NAMALWA (cell line): ENCODE data around the gene CDC42BPA.
"Not testable (repeated sequence)": the region's sequence is repeated elsewhere in the genome, so short reads cannot be mapped to it uniquely, and the experiment has no call there.

Experiments used
- DNase-seq: peaks from one replicate; pipeline ENCODE4 v3.0.0-alpha.2; 2015; ENCODE audit warnings: low spot score

CDC42BPA gene

DNA sequence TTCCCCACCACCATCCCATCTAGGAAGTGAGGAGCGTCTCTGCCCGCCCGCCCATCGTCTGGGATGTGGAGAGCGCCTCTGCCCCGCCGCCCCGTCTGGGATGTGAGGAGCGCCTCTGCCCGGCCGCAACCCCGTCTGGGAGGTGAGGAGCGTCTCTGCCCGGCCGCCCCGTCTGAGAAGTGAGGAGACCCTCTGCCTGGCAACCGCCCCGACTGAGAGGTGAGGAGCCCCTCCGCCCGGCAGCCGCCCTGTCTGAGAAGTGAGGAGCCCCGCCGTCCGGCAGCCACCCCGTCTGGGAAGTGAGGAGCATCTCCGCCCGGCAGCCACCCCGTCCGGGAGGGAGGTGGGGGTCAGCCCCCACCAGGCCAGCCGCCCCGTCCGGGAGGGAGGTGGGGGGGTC lies 185.6 kb downstream of the CDC42BPA start:
- not testable (repeated sequence) for DNase-seq

DNA sequence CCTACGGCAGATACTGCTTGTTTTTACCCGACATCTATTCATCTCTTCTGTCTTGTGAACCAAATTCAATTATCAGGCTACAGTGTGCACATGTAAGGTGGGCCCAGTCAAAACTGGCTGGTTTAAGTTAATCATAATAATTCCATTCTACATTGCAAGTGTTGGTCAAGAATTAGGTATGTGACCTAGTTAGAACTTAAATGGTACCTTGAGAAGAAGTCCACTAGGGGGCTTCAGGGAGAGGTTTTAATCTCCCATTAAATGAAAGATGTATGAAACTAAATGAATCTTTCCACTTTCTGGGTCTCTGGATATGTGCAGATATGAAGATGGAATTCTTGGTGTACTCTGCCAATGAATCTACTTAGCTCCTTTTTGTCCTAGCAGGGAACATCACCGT lies 187.1 kb downstream of the CDC42BPA start:
- DNase-seq: peak; percentile 50

DNA sequence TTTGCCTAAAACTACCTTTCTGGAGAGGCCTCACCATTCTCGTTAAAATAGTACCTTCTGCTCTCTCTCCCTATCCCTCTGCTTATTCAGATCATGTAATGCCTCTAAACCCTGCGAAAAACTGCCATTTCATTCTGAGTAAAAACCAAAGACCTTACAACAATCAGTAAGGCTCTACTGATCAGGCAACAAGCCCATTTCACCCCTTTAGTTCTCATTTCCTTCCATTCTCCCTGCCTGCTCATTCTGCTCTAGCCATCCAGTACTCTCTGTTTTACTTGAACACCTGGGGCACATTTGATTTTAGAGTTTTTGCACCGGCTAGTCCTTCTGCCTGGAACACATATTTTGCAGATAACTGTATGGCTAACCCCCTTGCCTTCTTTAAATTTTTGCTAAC lies 190.4 kb downstream of the CDC42BPA start:
- no peak for DNase-seq

DNA sequence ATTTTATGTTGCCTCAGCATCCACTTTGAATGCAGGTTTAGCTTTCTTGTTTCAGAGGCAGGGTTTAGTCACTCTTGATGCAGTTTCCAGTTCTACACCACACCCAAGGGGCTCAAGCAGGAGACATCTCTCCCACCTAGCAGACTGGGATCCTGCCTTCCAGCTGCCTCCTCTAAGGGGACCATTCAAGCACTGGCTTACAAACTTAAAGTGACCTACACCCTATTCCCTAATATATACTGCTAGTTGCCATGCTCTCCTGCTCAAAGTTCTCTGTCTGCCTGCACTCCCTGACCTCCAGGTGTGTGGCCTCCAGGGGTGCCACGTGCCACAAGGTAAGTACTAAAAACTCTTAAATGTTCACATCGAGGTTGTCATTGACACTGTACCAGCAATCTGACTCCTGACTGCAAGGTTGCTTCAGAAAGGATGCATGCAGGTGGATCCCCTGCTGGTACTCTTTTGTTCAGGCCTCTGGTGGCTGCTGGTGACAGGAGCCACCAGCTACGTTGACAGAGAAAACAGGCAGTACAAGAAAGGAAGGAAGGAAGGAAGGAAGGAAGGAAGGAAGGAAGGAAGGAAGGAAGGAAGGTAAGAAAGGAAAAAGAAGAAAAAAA lies 192.3 kb downstream of the CDC42BPA start:
- DNase-seq: no peak

DNA sequence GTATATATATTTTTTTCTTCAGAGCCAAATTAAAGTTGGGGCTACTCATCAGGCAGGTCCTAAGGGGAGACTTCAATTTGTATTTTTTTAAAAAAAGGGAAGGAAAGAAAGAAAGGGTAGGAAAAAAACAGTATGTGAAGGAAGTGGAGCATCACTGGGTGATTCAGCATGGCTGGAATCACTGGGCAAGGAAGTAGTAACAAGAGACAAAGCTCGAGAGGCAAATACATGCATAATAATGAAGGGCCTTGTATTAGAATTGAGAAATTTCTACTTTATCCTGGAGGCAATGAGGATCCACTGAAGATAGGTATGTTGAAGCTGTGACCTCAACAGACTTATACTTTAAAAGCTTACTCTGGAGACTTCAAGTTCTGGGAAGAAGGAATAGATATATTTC lies 193.8 kb downstream of the CDC42BPA start:
- DNase-seq: no peak

DNA sequence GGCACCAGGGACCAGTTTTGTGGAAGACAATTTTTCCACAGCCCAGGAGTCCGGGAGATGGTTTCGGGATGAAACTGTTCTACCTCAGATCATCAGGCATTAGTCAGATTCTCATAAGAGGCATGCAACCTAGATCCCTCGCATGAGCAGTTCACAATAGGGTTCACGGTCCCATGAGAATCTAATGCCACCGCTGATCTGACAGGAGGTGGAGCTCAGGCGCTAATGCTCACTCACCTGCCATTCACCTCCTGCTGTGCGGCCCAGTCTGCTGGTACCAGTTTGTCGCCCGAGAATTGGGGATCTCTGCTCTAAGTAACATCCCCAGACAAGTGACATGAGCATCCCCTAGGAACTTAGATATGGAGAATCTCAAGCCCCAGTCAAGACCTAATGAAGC lies 197.5 kb downstream of the CDC42BPA start:
- no peak for DNase-seq

DNA sequence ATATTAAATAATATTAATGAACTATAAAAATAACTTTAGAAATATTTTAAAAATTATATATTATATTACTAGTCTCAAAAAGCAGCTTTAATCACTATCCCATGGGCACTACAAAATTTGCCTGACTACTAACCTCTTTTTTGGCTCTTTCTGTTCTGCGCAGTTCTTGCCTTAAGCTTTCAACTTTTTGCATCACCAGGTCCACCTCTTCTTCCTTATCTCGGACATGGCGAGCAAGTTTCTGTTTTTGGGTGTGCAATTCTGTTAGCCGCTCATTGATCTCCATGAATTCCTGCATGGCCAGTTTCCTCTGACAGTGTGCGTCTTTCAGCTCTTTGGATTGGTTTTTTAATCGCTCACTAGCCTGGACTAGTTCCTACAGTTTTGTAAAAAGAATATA lies 205.8 kb downstream of the CDC42BPA start:
- DNase-seq: no peak

DNA sequence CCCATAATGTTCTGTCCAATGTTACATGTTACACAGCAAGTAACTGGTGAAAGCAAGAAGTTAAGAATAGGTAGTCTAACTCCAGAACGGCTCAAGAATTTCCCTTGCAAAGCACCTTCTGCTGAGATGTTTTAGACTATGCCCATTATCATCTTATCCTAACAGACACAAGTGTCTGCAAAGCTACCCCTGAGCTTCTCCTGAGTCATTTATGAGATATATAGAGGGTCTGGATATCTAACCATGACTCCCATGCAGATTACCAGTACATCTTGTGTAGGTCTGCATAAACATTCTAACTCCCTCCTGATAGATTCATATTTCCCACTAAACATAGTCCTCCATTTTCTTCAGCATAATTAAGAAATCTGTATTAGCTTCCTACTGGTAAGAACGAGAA lies 206.5 kb downstream of the CDC42BPA start:
- DNase-seq: no peak

DNA sequence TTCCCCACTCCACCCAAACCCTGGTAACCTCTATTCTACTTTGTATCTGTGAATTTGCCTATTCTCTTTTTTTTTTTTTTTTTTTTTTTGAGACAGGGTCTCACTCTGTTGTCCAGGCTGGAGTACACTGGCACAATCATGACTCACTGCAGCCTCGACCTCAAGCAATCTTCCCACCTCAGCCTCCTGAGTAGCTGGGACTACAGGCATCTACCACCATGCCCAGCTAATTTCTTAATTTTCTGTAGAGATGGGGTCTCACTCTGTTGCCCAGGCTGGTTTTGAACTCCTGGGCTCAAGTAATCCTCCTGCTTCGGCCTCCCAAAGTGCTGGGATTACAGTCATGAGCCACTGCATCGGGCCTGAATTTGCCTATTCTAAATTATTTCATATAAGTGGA lies 213.0 kb downstream of the CDC42BPA start:
- DNase-seq: not testable (repeated sequence)

DNA sequence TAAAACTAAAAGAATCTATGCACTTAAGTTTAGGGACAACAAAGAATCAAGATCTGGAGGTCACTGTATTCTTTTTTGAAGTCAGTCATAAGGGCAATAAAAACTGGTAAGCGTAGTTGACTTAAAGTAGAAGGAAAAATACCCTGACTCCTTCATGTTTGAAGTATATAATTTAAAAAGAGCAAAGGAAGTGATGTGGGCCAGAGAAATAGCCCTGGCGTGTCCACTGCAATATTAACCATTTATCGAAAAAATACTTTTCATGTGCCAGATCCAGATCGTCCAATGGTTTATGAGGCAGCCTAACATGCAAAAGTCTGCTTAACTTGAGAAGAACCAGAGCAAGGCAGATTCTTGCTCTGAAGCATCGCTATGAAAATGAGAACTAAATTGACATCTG lies 216.2 kb downstream of the CDC42BPA start:
- no peak for DNase-seq

DNA sequence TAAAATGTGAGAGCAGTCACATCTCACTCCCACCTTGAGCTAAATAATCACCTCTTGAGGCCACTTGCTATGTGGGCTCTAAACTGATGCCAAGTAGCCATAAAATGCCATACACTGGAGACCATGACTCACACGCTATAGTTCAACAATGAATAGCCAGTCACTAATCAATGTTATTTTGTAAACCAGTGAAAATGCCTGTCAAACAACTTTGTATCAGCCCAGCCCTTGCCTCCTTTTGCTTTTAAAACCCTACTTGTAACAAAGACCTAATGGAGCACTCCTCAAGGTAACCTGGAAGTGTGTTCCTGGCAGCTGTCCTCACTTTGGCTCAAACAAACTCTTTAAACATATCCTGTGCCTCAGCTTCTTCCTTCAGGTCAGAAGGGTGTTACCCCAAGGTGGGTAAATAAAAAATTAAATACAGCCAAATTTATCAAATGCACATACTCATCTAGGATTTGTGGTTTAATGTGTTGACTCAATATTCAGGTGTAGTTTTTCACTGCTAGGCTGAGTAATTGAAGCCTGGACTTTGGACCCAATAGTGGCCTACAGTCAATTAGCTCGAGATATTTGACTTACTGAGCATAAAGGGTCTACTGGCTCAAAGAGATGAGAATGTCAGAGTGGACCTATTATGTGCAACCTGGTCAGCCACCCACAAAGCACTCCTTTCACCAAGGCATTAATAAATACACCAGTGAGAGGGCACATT lies 223.9 kb downstream of the CDC42BPA start:
- DNase-seq: no peak

DNA sequence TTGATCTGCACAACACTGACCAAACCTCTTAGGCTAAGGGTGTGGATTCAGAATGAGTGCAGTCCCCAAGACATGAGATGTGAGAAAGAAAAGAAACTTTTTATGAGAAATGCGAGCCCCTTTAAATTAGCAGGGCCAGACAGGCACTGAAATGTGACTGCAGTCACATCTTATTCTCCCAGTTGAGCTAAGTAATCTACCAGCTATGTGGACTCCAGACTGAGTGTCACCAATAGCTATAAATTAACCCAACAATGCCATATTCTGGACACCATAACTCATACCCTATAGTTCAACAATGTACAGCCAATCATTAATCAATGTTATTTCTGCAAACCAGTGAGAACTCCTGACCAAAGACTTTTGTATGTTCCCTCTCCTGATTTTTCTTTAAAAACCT lies 225.0 kb downstream of the CDC42BPA start:
- DNase-seq: no peak

DNA sequence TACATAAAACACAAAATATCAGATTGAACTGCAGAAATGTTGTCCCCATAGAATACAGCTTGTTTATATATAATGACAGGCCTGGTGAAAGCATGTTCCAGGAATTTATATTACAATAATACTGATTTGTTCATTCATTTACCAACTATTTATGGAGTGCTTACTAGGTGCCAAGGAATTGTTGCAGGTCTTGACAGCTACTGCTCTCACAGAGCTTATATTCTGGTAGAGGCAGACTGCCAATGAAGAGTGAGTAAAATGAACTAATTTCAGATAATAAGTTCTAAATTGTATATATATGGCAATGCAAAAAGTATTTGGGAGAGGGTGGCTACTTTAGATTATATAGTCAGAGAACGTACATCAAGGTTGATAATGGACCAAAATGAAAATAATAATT lies 226.2 kb downstream of the CDC42BPA start:
- DNase-seq: no peak

DNA sequence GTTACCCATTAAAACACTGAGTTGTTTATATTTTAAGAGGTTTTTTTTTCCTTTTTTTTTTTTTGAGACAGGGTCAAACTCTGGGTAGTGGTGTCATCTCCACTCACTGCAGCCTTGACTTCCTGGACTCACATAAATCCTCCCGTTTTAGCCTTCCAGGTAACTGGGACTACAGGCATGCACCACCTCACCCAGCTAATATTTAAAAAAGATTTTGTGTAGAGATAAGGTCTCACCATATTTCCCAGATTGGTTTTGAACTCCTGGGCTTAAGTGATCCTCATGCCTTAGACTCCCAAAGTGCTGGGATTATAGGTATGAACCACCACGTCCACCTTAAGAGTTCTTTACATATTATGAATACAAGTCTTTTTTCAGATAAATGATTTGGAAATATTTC lies 231.7 kb downstream of the CDC42BPA start:
- no peak for DNase-seq

DNA sequence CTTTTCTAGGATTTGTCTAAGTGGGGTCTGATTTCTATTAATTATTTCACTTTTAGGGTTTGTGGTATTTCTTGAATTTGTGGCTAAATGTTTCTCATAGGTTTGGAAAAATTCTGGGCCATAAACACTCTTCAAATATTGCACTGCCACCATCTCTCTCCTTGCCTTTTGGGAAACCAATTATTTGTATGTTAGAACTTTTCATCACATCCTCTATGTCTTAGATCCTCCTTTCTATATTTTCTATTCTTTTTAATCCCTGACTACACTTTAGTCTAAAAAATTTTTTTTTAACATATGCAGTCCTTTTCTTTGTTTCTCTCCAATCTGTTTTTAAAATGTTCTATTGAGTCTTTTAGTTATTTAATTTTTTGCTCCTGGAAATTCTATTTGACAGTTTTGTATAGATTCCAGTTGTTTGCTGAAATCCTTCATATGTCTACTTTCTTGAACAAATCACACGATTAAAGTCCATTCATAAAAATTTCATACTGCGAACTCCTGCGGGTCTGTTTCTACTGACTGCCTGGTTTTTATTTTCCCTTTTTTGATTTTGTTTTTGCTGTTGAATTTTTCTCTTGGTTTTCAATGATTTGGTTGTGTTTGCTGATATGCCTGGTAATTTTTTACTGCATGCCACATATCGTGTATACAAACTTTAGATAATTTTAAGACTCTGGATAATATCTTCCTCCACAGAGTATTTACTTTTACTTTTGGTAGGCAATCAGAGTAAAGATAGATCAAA lies 235.1 kb downstream of the CDC42BPA start:
- no peak for DNase-seq

DNA sequence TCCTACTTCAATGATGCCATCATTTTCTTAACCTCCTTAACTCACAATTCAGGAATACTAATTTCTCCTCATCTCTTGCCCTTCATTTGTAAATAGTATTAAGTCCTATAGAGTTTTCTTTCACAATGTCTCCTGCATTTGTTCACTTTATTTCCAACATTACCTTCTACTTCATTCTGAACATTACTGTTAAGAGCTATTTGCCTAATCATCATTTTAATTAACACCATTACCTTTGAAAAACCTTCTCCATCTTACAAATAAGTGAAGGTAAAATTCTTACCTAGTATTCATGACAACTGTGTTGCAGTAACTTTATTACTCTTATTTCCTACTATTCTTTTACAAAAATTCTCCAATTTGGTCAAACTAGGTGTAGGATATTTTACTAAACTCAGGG lies 240.5 kb downstream of the CDC42BPA start:
- DNase-seq: no peak

DNA sequence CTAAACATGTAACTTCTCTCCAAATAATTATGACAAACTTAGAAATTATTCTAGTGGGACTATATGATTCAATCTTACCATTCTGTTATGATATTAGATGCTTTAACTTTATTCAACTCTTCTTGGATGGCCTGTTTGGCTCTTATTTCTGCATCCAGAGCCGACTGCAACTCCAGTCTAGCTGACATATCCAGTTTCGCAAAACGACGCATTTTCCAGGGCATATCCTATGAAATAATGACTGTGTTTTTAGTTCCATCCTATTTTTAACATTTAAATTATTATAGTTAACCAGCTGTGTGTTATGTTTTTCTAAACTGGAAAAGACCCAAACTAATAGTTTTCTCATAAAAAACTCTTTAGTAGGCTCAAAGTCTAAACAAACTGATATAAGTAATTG lies 244.5 kb downstream of the CDC42BPA start:
- no peak for DNase-seq

DNA sequence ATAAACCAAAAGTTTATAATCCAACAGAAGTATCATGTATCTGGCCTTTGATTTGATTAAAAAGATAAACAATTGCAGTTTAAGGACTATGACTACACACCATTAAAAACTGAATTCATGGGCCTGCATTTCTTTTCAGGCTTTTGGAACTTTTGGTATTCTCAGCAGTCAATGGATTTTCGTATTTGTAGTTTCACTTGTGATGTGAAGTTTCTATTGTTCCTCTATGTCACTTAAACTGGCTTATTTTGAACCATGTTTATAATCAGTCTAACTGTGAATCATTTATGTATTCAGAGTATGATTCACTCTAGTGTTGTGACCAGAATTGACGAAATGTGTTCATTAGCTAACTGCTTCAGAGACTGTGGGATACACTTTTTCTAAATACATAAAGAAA lies 245.3 kb downstream of the CDC42BPA start:
- DNase-seq: no peak

DNA sequence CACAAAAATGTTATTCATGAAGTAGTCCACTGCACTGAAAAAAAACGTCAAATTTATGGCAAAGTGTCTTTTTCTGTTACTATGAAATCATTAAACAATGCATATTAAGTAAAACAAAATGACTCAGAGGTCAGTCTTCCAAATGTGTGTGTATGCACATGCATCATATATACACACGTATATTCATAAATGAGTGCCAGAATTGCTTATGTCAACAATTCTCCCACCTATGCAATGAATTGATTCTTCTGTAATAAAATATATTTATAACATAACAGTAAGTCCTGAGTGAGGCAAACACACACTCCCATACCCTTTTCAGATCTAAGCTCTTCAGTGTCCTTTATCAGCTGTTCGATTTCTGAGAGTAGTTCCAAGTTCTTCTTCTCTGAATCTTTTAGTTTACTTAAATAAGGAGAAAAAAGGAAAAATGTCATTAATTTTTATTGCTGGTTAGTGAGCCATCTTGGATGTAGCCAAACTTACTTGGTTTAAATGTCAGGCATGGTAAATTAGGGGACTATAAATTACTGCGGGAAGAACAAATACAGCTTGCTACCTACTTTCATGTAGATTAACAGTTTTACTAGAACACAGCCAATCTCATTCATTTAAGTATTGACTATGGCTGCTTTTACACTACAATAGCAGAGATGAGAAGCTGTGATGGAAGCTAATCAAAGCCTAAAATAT lies 246.3 kb downstream of the CDC42BPA start:
- no peak for DNase-seq

DNA sequence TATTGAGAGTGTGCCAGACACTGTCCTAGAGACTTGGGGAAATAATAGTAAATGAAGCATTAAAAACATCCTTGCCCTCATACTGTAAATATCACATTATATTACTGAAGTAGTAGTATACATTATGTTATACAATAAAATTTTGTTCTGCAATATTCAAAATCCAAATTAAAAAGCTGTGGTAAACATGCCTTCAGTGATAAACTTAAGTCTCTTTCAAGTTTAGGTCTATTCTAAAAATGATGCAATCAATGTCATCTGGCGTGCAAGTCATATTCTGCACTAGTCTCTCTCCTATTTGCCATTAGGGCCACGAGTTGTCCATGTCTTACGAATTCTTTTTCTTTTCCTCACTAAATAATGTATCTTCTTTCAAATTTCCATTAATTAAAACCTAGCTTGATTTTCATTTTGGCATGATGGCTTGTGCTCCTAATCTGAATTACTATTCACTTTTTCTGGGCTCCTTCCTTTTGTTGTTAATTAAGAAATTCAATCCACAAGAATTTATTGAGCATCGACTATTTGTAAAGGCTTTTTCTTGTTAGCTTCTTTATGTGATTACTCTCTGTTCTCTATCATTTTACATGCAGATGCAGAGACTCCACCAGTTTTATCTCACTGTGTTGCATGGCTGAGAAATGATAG lies 247.5 kb downstream of the CDC42BPA start:
- DNase-seq: no peak

DNA sequence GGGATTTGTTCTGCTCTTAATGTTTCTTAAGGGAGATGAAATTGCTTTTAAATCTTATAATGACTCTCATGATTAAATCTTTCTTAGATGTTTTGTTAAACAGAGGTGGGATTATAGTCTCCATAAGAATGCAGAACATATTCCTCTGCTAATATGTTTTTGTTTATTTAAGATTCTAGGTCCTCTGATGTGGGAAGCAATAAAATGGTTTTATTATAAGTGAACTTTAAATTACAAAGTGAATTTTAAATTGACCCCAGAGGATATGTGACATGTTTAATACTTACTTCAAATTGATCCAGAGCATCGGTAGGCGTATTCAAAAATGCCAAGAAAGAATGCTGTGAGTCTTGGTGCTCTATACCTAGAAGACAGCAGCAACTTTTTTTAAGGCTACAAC lies 248.8 kb downstream of the CDC42BPA start:
- no peak for DNase-seq

DNA sequence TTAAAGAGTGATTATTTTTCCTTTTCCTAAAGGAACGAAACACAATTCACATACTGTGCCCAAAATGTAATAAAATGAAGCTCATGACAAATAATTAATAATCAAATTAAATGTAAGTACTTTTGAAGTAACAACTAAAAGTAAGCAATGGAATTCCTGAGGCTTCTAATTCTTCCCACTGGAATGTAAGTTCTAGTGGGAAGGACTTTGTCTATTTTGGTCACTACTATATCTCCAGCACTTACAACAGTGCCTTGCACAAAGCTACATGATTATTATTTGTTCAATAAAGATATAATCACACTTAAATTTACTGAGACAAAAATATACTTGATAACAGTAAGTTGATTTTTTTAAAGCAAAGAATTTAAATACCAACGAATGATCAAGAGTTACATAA lies 249.4 kb downstream of the CDC42BPA start:
- no peak for DNase-seq
